Activated naive CD4-positive, alpha-beta T cell treated with anti-CD3 and anti-CD28 coated beads, Interleukin-2, amount 50 U/mL, for 16 hours (primary cell): ENCODE data around the gene AKR1C1.
"Not testable (repeated sequence)": the region's sequence is repeated elsewhere in the genome, so short reads cannot be mapped to it uniquely, and the experiment has no call there.

Source experiments
- DNase-seq: peaks from one replicate; pipeline ENCODE4 v3.0.0-alpha.2; 2020

AKR1C1 gene

DNA sequence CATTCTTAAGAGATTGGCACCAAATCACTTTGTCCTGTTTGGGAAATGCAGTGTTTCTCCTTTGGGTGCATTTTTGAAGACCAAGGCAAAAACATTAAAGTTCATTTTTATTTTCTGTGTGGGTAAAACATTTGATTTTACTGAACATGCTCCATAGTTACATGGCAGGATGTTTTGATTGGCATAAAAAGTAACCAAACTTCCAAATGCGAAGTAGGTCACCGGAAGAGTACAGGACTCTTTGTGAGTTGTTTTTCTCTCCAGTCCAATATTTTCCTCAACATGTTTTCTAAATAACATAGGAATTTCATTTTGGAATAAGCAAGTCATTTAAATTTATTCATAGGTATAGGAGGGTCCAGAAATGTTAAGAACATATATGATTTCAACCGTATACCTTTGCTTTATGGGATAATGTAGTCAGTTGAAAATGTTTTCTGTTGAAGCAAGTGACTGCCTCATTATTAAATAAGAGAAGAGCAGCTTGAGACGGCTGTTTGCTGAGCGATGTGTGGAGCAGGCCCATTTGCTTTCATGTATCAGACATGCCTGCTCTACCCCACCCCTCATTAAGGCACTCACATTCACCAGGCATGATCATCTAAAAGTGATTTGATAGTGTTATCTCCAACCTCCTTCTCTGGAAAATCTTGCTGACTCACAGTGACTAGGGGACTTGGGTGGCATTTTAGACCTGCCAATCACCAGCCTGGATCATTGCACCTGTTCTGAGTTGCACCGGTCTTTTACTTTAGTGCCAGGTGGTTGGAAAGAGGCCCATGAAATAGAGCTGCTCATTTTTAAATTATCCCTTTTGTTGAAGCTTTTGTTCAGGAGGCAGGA is 56.8 kb downstream of the AKR1C1 start:
- DNase-seq, result not testable (repeated sequence)

DNA sequence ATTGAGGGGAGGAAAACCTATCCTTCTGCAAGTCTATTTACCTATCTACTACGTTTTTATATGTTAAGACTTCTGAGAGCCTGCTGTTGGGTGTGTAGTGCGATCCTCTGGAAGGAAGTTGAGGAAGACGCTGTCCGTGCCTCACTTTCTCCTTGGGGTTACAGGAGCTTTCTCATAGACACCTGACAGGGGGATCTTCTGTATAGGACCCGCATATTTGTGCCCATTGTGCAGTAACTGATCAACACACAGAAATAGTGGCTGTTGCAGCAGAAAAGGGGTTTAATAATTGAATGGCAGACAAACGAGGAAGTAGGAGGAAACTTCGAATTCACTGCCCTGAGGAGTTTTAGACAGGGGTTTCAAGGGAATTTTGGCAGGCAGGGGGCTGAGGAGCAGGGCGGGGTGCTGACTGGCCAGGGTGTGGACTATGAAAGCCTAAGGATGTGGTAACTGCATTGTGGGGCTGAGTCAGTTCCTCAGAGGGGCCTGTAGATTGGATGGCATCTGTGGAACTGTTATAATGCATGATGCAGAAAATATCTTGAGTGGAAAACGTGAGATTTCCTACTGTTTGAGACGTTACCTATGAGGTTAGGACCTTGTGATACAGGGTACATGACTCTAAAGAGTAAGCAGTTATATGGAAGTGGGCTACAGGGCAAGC is 58.5 kb downstream of the AKR1C1 start:
- DNase-seq, result not testable (repeated sequence)

DNA sequence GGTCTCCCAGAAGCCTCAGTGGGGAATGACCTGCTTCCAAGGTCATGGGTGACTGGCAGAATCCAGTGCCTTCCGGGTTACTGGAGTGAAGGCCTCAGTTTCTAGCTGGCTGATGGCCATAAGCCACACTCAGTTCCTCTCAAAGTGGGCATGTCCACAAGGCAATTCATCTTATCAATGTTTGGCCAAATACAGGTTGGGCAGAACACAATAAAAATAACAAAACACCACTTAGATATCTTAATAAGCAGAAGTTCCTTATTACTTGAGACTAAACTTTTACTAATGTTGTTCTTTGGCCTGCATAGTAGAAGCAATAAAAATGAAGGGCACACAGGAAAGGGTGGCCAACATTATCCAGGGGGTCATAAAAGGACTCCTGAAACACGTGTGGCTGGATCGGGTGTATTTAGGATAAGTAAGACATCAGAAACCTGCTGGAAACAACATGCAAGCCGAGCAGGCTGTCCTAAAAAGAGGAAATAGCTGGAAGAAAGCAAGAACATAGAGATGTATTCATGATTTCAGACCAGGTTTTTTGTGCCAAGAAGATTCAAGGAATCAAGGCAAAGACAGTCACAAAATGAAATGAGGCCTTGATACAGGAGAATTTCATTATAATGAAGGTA is 60.1 kb downstream of the AKR1C1 start:
- no peak for DNase-seq

DNA sequence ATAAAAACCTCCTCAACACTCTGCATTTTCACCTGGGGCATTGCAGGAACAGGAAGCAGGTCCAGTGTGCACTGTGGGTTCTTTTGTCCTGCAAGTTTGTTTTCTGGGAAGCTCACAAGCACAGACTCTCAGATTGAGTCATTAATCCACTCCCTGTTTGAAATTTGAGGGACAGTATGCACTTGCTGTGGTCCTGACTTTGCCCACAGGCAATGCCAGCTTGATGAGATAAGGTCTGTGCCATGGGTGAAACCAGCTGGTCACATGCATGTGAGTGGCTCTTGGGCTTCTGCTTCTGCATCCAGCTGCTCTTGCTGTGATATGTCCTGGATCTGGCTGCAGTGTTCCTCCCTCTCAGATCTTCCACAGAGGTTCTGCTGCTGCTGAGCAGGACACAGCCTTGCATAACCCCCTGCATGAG is 62.3 kb downstream of the AKR1C1 start:
- DNase-seq, result not testable (repeated sequence)

- no peak for DNase-seq
These were observed 67.8 kb downstream of the AKR1C1 start for GRCh38 chr10:5030989-5031388.

- not testable (repeated sequence) for DNase-seq
These were observed 68.4 kb downstream of the AKR1C1 start for GRCh38 chr10:5031588-5031987.

DNA sequence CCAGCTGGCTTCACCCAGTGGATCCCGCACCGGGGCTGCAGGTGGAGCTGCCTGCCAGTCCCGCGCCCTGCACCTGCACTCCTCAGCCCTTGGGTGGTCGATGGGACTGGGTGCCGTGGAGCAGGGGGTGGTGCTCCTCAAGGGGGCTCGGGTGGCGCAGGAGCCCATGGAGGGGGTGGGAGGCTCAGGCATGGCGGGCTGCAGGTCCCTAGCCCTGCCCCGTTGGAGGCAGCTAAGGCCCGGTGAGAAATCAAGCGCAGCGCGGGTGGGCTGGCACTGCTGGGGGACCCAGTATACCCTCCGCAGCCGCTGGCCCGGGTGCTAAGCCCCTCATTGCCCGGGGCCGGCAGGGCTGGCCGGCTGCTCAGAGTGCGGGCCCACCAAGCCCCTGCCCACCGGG is 69.2 kb downstream of the AKR1C1 start:
- not testable (repeated sequence) for DNase-seq
